ENCODE results near the gene DTWD2. TPM values are rescaled to one million over a fixed set of nuclear protein-coding genes. Genes with fewer than 3 reads are reported as not detected.
A peak's percentile ranks its signal among the peaks of the same experiment; 100 is the strongest.

The DTWD2 gene
- 3.5 and 4.0 TPM in 2 replicates for total RNA-seq

DNA sequence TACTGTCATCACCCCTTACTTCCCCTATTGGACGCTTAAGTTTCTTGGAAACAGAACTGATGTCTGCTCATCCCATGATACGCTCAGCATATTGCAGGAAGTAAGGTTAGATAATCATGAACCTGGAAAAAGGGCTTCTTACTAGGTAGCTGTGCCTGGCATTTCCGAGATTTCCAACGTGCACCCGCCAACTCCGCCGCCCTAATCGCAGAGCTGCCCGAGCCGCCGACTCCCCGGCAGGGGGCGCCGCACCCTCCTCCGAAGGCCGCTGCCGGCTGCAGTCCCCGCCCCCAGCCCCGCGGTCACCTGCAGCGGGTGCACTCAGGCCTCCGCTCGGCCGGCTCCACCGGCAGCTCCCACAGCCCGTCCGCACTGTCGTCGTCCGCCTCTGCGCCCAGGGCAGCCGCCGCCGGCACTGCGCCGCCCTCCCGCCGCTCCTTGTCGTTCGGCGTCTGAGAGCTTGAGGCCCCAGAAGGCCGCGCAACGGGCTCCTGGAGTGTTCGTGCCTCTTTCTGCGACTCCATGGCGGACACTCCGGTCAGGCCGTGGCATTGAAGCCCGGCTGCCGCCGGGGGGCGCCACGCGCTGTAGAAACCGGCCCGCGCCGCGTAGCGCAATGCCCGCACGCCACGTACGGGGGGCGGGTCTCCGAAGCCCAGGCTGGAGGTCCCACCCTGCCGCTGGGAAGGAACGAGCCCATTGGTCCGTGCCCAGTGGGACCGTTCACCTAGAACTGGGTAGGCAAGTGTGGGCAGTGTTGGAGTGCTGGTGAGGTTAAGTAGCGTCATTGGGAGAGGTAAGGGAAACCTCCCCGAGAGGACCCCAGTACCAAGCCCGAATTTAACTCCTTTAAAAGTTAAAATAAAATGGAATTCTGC lies at the start of gene DTWD2:
Gene DTWD2 (minus strand): TSS at position 560 of the 878 bp plus-strand sequence. CDS start 36 bp downstream, at position 524.
- TF ChIP-seq, protein P1, sequence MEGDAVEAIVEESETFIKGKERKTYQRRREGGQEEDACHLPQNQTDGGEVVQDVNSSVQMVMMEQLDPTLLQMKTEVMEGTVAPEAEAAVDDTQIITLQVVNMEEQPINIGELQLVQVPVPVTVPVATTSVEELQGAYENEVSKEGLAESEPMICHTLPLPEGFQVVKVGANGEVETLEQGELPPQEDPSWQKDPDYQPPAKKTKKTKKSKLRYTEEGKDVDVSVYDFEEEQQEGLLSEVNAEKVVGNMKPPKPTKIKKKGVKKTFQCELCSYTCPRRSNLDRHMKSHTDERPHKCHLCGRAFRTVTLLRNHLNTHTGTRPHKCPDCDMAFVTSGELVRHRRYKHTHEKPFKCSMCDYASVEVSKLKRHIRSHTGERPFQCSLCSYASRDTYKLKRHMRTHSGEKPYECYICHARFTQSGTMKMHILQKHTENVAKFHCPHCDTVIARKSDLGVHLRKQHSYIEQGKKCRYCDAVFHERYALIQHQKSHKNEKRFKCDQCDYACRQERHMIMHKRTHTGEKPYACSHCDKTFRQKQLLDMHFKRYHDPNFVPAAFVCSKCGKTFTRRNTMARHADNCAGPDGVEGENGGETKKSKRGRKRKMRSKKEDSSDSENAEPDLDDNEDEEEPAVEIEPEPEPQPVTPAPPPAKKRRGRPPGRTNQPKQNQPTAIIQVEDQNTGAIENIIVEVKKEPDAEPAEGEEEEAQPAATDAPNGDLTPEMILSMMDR (IDR thresholded peaks at IDR 0.05), result peak; percentile 93
- ATAC-seq (ENCODE audit: low read depth) (peak; percentile 88), DNase-seq (peak; percentile 95)
- Mint-ChIP-seq H3K27me3 (no peaks in the 10 kb centered on the region), H3K4me1 (peaks cover 33% of the 10 kb centered on the region), H3K9me3 (no peaks in the 10 kb centered on the region), H3K27ac (peak within 1 kb of the TSS; percentile 83), H3K4me3 (peak within 1 kb of the TSS; percentile 84), H3K36me3 (ENCODE audit: low read depth) (no peaks in the 10 kb centered on the region)
- intact Hi-C loops (cut with micrococcal nuclease), result loop anchor here (1.0 to 10.0 kb wide), 12 partner anchors 28 to 1477 kb away; partner anchors contain the start of genes DMXL1, HSD17B4 and PRR16
- ChIA-PET CTCF (interaction anchor here (0.5 to 5.3 kb wide), 54 partner anchors 10 to 467 kb away, joined by 3 to 101 read pairs (median 4); partner anchors contain the start of genes DMXL1 and TNFAIP8), POLR2A (interaction anchor here (0.6 to 3.6 kb wide), 16 partner anchors 28 to 430 kb away, joined by 3 to 23 read pairs (median 4); partner anchors contain the start of gene DMXL1)

DNA sequence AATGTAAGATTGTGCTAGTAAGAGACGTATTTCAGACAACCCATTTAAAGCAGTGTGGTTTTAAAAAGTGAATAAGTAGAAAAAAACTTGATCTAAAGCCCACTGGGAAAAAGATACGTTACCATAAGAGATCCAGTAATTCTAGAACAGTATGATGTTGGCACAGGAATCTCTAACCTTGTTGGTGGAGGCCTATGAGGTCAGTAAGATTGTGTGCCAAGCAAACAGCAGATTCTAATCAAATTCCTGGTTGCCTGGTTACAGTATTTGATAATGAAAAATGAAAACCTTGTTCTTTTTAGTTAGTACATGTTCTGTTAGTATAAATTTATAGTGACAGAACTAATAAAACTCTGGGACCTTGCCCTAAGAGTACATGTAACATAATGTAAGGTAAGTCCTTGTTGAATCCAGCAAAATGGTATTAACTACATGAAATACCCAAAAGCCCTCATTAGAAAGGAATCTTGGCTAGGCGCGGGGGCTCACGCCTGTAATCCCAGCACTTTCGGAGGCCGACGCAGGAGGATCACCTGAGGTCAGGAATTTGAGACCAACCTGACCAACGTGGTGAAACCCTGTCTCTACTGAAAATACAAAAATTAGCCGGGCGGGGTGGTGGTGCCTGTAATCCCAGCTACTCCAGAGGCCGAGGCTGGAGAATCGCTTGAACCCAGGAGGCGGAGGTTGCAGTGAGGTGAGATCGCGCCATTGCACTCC lies 49.3 kb upstream of the DTWD2 start:
- TF ChIP-seq, protein P1 (IDR thresholded peaks at IDR 0.05), result no peak
- Mint-ChIP-seq H3K4me3 (no peak overlapping the region), H3K36me3 (ENCODE audit: low read depth) (no peaks in the 10 kb centered on the region), H3K9me3 (no peaks in the 10 kb centered on the region), H3K4me1 (peaks cover 15% of the 10 kb centered on the region), H3K27ac (no peak overlapping the region), H3K27me3 (no peaks in the 10 kb centered on the region)
- CTCF ChIA-PET, result no interaction called here
- POLR2A ChIA-PET, result no interaction called here
- no peak for DNase-seq
- ATAC-seq (ENCODE audit: low read depth), result no peak
- intact Hi-C loops (cut with micrococcal nuclease), result no loop called here

- Mint-ChIP-seq H3K4me1 (peaks cover 28% of the 10 kb centered on the region), H3K27ac (no peak overlapping the region), H3K4me3 (no peak overlapping the region), H3K36me3 (ENCODE audit: low read depth) (no peaks in the 10 kb centered on the region), H3K27me3 (no peaks in the 10 kb centered on the region), H3K9me3 (no peaks in the 10 kb centered on the region)
- TF ChIP-seq, protein P1 (IDR thresholded peaks at IDR 0.05), result no peak
- intact Hi-C loops (cut with micrococcal nuclease), result no loop called here
- DNase-seq (no peak), ATAC-seq (ENCODE audit: low read depth) (no peak)
- ChIA-PET POLR2A (no interaction called here), CTCF (no interaction called here)
These were observed 47.9 kb upstream of the DTWD2 start for GRCh38 chr5:119036101-119036762.

DNA sequence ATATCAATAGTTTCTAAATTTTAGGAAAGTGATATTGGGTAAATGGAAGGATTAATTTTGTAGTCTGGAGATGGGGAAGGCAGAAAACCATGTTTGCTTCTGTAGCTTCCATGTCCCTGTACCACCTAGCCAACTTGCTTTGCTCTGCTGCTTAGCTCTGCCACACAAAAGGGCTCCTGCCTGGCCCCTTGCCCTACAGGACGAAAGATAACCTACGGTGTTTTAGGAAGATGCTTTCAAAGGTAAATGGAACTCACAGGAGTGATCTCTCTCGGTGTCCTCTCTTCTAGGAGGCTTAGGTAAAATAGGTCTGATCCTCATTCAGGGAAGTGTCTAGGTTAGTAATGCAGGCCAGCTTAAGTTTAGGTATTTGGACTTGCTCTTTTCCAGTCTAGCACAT lies 44.8 kb upstream of the DTWD2 start:
- H3K4me1 Mint-ChIP-seq, result peaks cover 55% of the 10 kb centered on the region
- H3K36me3 Mint-ChIP-seq (ENCODE audit: low read depth), result no peaks in the 10 kb centered on the region
- CTCF ChIA-PET, result interaction anchor here (1.0 to 1.3 kb wide), 4 partner anchors 11 to 402 kb away, joined by 3 to 4 read pairs (median 3); no protein-coding TSS in a partner anchor
- ATAC-seq (ENCODE audit: low read depth), result no peak
- peak overlapping the region; percentile 11 for H3K4me3 Mint-ChIP-seq
- peak overlapping the region; percentile 95 for H3K27ac Mint-ChIP-seq
- no peaks in the 10 kb centered on the region for H3K27me3 Mint-ChIP-seq
- POLR2A ChIA-PET, result interaction anchor here (0.8 to 3.3 kb wide), 4 partner anchors 27 to 437 kb away, joined by 3 to 37 read pairs (median 7); partner anchors contain the start of gene DMXL1
- TF ChIP-seq, protein P1 (IDR thresholded peaks at IDR 0.05), result no peak
- no peak for DNase-seq
- intact Hi-C loops (cut with micrococcal nuclease), result no loop called here
- no peaks in the 10 kb centered on the region for H3K9me3 Mint-ChIP-seq
